ENCODE measurements around the gene ITGAX. TPM values are rescaled to one million over a fixed set of nuclear protein-coding genes. Genes with fewer than 3 reads are reported as not detected.

Gene ITGAX
- total and polyA plus RNA-seq, 2 experiments from 2014 or later: 0.50 to 0.60 TPM

DNA sequence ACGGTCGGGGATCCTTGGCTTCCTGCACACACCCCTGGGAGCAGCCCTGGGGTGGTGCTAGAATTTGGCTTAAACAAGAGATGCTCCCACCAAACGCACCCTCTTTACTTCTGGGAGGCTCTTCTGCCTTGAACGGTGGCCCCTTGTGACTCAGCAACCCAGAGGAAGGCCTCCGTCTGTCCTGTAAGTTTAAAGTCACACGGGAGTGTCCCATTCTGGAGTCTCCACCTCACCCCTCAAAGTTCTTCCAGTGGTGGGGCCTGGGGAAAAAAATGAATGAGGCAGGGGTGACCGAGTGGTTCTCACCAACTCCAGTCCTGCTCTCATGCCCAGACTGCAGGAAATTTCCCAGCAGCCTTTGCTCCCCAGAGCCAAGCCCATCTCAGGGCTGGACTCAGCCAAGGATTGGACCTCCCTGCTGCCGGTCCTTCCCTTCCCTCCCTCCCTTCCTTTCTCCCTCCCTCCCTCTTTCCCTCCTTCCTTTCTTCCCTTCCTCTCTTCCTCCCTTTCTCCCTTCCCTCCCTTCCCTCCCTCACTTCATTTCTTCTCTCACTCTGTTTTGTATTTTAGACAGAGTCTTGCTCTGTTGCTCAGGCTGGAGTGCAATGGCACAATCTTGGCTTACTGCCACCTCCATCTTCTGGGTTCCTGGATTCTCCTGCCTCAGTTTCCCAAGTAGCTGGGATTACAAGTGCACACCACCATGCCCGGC is 49.5 kb downstream of the ITGAX start:
- Histone ChIP-seq H3K79me2 (no peaks in the 10 kb centered on the region), H2AFZ (no peak overlapping the region), H3K4me3 (no peak overlapping the region), H3K4me2 (no peak overlapping the region), H3K27me3 (no peaks in the 10 kb centered on the region), H3K9me3 (ENCODE audit: low read depth) (no peaks in the 10 kb centered on the region), H3K27ac (no peak overlapping the region), H4K20me1 (ENCODE audit: insufficient read depth, poor library complexity, severe bottlenecking) (no peaks in the 10 kb centered on the region), H3K4me1 (ENCODE audit: insufficient read depth) (no peaks in the 10 kb centered on the region), H3K9me2 (replicated peaks; ENCODE audit: insufficient read depth) (no peaks in the 10 kb centered on the region), H3K36me3 (replicated peaks; ENCODE audit: insufficient read depth, low read depth) (no peaks in the 10 kb centered on the region)
- DNase-seq (ENCODE audit: low spot score): no peak
- TF ChIP-seq, protein P1, sequence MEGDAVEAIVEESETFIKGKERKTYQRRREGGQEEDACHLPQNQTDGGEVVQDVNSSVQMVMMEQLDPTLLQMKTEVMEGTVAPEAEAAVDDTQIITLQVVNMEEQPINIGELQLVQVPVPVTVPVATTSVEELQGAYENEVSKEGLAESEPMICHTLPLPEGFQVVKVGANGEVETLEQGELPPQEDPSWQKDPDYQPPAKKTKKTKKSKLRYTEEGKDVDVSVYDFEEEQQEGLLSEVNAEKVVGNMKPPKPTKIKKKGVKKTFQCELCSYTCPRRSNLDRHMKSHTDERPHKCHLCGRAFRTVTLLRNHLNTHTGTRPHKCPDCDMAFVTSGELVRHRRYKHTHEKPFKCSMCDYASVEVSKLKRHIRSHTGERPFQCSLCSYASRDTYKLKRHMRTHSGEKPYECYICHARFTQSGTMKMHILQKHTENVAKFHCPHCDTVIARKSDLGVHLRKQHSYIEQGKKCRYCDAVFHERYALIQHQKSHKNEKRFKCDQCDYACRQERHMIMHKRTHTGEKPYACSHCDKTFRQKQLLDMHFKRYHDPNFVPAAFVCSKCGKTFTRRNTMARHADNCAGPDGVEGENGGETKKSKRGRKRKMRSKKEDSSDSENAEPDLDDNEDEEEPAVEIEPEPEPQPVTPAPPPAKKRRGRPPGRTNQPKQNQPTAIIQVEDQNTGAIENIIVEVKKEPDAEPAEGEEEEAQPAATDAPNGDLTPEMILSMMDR (IDR thresholded peaks at IDR 0.05; ENCODE audit: poor library complexity): no peak
- TF ChIP-seq EZH2 (IDR thresholded peaks at IDR 0.05; ENCODE audit: borderline replicate concordance): no peak
- TF ChIP-seq EZH2phosphoT487 (IDR thresholded peaks at IDR 0.05; ENCODE audit: low read depth, severe bottlenecking, unreplicated experiment): no peak
- WGBS (ENCODE audit: low lambda C conversion rate, missing lambda C conversion rate): 81% methylated on average over 8 of the region's 9 CpGs

DNA sequence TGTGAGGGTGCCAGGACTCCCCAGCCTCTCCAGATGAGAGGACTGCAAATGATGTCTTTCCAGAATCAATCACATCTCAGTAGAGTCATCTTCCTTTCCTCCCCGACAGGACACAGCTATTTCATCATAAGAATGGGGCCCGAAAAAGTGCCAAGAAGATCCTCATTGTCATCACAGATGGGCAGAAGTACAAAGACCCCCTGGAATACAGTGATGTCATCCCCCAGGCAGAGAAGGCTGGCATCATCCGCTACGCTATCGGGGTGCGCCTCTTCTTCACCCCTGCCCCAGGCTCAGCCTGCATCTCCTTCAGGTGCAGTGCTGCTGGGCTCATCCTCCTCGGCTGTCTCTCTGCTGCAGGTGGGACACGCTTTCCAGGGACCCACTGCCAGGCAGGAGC is 52.4 kb downstream of the ITGAX start:
- Histone ChIP-seq H4K20me1 (ENCODE audit: insufficient read depth, poor library complexity, severe bottlenecking) (no peaks in the 10 kb centered on the region), H3K4me2 (no peak overlapping the region), H3K27ac (no peak overlapping the region), H3K4me1 (ENCODE audit: insufficient read depth) (no peaks in the 10 kb centered on the region), H3K79me2 (no peaks in the 10 kb centered on the region), H3K9me3 (ENCODE audit: low read depth) (no peaks in the 10 kb centered on the region), H3K36me3 (replicated peaks; ENCODE audit: insufficient read depth, low read depth) (no peaks in the 10 kb centered on the region), H3K27me3 (no peaks in the 10 kb centered on the region), H2AFZ (no peak overlapping the region), H3K9me2 (replicated peaks; ENCODE audit: insufficient read depth) (no peaks in the 10 kb centered on the region), H3K4me3 (no peak overlapping the region)
- no peak for DNase-seq (ENCODE audit: low spot score)
- TF ChIP-seq EZH2 (IDR thresholded peaks at IDR 0.05; ENCODE audit: borderline replicate concordance) (no peak), EZH2phosphoT487 (IDR thresholded peaks at IDR 0.05; ENCODE audit: low read depth, severe bottlenecking, unreplicated experiment) (no peak)
- TF ChIP-seq, protein P1 (IDR thresholded peaks at IDR 0.05; ENCODE audit: poor library complexity): no peak
- WGBS (ENCODE audit: low lambda C conversion rate, missing lambda C conversion rate): 88% methylated on average over 8 of the region's 8 CpGs

DNA sequence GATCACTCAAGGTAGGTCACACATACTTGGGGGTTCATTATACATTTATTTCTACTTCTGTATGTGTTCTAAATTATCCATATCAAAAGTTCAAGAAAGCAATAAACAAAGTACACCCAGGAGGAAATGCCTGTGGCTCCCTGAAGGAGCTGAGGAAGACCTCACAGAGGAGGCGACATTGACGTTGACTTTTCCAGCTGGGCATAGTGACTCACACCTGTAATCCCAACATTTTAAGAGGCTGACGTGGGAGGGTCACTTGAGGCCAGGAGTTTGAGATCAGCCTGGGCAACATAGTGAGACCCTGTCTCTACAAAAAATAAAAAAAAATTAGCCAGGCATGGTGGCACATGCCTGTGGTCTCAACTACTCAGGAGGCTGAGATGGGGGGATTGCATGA is 54.5 kb downstream of the ITGAX start:
- Histone ChIP-seq H3K9me2 (replicated peaks; ENCODE audit: insufficient read depth) (no peaks in the 10 kb centered on the region), H3K4me2 (no peak overlapping the region), H3K27me3 (no peaks in the 10 kb centered on the region), H3K27ac (no peak overlapping the region), H3K36me3 (replicated peaks; ENCODE audit: insufficient read depth, low read depth) (no peaks in the 10 kb centered on the region), H3K4me3 (no peak overlapping the region), H2AFZ (no peak overlapping the region), H3K9me3 (ENCODE audit: low read depth) (no peaks in the 10 kb centered on the region), H3K4me1 (ENCODE audit: insufficient read depth) (no peaks in the 10 kb centered on the region), H4K20me1 (ENCODE audit: insufficient read depth, poor library complexity, severe bottlenecking) (no peaks in the 10 kb centered on the region), H3K79me2 (no peaks in the 10 kb centered on the region)
- TF ChIP-seq EZH2 (IDR thresholded peaks at IDR 0.05; ENCODE audit: borderline replicate concordance) (no peak), EZH2phosphoT487 (IDR thresholded peaks at IDR 0.05; ENCODE audit: low read depth, severe bottlenecking, unreplicated experiment) (no peak)
- TF ChIP-seq, protein P1 (IDR thresholded peaks at IDR 0.05; ENCODE audit: poor library complexity): no peak
- no peak for DNase-seq (ENCODE audit: low spot score)
- WGBS (ENCODE audit: low lambda C conversion rate, missing lambda C conversion rate): 56% methylated on average over 3 of the region's 3 CpGs
